22Rv1 (cell line): ENCODE results near the gene OSER1.

ENCODE experiments used
- H3K27ac ChIP-seq: fragments of 450-650 bp; 2 replicates; pipeline ENCODE4 v1.5.1; 2017
- ZFX ChIP-seq: fragments of 450-650 bp; IDR thresholded peaks from 2 replicates; pipeline ENCODE4 v1.6.1; 2017; ENCODE audit warnings: antibody characterized with exemption, borderline replicate concordance
- TF ChIP-seq, protein P1 (sequence below): fragments of 450-650 bp; IDR thresholded peaks from 2 replicates; pipeline ENCODE4 v1.5.1; 2017; ENCODE audit warnings: mild to moderate bottlenecking

OSER1 gene

DNA sequence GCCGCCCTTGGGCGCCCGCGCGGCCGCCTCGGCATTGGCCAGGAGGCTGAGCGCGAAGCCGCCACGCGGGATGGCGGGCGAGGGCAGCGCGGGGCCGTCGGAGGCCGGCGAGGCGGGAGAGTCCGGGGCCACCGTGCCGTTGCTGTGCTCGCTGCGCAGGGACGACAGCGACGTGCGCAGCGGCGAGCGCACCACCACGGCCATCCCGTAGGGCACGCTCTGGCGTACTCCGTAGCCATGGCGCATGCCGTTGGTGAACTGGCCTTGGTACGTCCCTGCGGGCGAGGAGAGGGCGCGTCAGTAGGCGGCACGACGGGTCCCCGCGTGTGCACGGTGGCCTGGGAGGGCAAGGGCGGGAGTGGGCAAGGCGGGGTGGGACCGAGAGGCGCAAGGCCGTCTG, 50.4 kb downstream of the OSER1 start:
- no peak for TF ChIP-seq ZFX
- TF ChIP-seq, protein P1, sequence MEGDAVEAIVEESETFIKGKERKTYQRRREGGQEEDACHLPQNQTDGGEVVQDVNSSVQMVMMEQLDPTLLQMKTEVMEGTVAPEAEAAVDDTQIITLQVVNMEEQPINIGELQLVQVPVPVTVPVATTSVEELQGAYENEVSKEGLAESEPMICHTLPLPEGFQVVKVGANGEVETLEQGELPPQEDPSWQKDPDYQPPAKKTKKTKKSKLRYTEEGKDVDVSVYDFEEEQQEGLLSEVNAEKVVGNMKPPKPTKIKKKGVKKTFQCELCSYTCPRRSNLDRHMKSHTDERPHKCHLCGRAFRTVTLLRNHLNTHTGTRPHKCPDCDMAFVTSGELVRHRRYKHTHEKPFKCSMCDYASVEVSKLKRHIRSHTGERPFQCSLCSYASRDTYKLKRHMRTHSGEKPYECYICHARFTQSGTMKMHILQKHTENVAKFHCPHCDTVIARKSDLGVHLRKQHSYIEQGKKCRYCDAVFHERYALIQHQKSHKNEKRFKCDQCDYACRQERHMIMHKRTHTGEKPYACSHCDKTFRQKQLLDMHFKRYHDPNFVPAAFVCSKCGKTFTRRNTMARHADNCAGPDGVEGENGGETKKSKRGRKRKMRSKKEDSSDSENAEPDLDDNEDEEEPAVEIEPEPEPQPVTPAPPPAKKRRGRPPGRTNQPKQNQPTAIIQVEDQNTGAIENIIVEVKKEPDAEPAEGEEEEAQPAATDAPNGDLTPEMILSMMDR = no peak
- no peak overlapping the region for H3K27ac ChIP-seq

DNA sequence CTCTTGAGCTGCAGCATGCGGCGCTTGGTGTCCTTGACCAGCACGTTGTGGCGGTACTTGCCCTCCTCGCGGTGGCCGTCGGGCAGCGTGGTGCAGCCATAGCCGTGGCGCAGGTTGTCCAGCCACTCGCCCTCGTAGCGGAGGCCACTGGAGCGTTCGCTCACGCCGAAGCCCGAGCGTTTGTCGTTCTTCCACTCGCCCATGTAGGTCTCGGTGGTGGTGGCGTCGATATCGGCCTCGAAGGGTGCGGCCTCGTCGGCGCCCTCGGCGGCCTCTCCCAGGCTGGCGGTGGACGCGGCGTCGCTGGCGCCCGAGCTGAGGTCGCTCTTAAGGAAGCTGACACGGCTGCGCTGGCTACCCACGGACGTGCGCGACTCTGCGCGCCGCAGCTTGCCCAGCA, 50.9 kb downstream of the OSER1 start:
- TF ChIP-seq, protein P1 = no peak
- no peak for TF ChIP-seq ZFX

DNA sequence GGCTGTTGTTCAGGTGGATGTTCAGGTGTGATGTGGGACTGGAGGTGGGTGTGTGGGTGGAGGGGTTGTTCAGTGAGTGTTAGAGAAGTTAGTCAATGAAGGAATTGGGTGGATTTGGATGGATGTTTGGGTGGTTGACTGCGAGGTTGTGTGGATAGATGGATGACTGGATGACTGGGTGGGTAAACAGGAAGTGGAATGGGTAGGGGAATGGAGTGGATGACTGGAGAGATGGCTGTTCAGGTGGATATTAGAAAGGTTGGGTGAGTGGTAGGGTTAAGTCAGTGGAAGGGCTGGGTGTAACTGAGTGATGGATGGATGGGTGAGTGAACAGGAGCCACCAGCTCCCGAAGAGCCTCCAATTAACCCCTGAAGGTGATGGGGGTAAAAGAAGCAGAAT, 51.4 kb downstream of the OSER1 start:
- H3K27ac ChIP-seq = no peak overlapping the region

More for the DNA sequence above, 50.9 kb downstream of the OSER1 start:
- H3K27ac ChIP-seq = no peak overlapping the region

DNA sequence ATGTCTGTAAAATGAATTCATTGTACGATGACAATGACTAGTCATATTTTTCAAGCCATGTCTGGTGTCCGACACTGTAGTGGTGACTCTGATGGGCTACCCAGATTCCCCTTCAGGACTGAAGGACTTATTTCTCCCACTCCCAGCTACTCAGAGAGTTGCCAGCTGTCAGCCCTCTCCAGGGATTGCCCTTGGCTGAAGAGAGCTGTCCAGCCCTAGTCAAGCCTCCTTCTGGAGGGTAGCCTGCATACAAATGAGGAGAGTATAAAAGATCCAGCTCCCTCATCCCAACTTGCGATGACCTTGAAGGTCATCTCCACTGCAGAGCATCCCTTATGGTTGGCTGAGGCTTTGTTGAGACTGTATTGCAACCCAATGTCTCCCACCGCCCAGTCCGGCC, 53.5 kb downstream of the OSER1 start:
- H3K27ac ChIP-seq = no peak overlapping the region
- TF ChIP-seq, protein P1 = no peak
- TF ChIP-seq ZFX = no peak

More for the DNA sequence above, 51.4 kb downstream of the OSER1 start:
- TF ChIP-seq, protein P1 = no peak
- no peak for TF ChIP-seq ZFX

DNA sequence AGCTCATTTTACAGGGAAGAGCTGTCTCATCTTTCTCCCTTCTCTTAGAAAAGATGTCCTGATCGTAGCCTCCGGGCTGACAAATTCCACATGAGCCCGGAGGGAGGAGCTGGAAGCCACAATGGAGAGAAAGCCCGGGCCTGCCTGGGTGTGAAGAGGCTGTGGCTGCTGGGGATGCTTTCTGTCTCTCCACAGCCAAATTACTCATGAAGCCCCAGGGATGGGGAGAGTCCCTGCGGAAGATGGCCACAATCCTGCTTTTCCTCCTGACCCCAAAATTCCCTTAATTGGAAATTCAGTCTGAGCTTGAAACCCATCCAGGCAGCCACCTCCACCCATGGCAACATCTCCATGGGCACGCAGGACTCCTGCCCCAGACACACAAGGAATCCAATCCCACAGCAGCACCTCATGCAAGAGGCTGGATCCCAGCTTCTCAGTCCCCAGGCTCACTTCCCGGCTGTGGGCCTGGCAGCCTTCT, 56.0 kb downstream of the OSER1 start:
- no peak overlapping the region for H3K27ac ChIP-seq
- TF ChIP-seq ZFX = no peak
- TF ChIP-seq, protein P1 = no peak

DNA sequence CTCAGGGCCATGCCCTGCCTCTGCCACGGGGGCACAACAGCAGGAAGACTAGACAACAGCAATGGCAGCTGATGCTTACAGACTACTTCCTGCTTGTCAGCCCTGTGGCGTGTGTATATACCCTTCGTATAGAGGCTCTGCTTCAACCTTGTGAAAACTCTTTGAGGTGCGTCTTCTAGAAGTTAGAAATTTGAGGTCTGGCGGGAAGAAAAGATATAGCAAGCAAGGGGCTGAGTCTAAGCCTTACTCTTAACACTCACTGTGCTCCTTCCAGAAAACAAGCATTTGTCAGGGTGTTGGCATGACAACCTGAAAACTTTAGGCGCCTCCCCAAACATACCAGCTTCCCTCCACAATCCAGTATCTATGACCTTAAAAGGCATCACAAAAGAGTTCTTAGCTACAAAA, 56.9 kb downstream of the OSER1 start:
- no peak overlapping the region for H3K27ac ChIP-seq
- no peak for TF ChIP-seq ZFX
- TF ChIP-seq, protein P1 = no peak

DNA sequence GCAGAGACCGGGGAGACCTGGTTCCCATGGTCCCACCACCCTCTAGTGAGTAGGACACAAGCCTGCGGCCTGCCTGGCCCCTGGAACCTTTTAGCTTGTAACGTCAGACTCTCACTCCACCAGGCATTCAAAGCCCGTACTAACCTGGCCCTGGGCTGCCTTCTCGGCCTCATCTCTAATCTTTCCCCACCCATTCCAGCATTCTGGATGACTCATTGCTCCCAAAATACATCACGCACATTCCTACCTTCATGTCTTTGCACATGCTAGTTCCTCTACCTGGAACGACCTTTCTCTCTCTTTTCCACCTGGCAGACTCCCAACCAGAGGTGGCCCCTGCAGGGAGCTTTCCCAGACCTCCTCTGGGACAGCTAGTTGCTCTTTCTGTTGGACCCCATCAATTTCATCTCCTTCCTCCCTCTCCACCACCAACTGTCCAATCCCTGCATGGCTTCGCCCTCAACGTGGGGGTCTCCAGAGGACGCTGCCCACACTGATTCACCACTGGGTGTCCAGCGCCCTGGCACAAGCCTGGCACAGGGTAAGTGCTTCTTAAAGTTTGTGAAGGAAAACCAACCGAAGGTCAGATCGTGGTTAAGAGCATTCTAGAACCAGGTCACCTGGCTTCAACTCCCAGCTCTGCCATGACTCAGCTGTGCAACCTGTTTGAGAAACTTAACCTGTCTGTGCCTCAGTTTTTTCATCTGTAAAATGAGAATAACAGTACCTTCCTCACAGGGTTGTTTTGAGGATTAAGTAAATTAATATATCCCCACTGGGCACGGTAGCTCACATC, 58.8 kb downstream of the OSER1 start:
- no peak overlapping the region for H3K27ac ChIP-seq
- TF ChIP-seq ZFX = no peak
- TF ChIP-seq, protein P1 = no peak
